ENCODE measurements around the gene PRDM15.

PRDM15 gene

DNA sequence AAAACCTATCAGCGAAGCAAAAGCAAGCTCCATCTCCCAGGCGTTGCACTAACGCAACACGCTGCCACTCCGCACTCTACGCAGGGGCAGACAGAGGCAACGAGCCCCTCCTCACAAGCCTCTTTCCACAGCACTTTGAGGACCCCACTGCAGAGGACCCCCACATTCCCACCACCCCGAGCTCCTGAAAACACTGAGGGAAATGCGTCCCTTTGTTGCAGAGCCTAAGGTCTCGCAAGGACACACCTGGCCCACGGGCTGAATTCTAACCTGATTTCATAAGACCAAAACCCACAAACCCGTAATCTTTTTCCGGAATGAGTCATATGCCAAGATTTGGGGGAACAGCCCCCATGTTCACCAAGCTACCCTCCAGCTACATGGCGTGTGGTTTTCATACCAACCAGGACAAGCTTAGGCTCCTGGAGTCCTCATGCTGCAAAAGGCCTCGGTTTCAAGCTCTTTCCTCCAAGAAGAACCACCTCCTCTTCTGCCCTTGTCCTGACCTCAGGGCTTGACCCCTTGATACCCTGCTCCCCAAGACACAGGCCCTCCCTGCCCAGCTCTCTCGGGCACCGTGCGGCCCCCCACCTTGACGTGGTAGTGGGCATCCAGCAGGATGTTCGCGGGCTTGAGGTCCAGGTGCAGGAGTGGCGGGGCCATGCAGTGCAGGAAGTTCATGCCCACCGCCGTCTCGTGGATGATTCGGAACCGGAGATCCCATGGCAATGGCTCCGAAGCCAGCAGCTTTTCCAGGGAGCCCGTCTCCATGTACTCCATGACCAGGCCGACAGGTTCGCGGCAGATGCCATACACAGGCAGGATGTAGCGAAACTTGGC lies 123.0 kb downstream of the PRDM15 start:
- no peak for TF ChIP-seq CTCF (conservative IDR thresholded peaks at IDR 0.05; ENCODE audit: low read depth, low read length)
- DNase-seq (ENCODE audit: low read depth), result no peak
- no peak overlapping the region for H3K4me3 ChIP-seq (ENCODE audit: low read depth, low read length)

DNA sequence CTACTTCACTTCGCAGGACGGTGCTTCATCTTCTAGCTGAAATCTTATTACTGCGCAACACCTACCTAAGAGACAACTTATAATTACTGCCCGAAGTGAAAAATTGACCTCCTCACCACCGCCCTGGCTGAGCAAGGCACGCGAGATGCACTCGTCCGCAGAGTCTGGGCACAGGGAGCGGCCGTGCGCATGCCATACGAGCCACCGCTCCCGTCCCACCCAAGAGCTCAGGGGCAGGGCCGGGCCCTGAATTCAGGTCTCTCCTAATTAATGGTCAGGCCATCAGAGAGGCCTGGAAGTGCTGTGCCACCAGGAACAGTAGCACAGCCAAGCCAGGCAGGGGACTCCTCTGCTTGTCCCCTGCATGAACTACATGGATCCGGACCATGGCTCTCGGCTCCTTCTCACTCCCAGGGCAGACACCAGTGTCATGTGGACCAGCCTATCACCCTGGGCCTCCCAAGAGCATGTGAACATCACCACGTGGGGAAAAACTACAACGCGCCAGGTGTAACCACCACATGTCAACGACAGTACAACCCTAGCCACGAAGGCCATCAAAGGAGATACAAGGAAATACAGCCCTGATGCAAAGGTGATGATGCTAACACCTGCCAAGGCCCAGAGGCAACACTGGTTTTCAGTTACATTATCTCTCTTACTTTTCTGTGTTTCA lies 123.7 kb downstream of the PRDM15 start:
- H3K4me3 ChIP-seq (ENCODE audit: low read depth, low read length), result no peak overlapping the region
- no peak for TF ChIP-seq CTCF (conservative IDR thresholded peaks at IDR 0.05; ENCODE audit: low read depth, low read length)
- DNase-seq (ENCODE audit: low read depth), result no peak

DNA sequence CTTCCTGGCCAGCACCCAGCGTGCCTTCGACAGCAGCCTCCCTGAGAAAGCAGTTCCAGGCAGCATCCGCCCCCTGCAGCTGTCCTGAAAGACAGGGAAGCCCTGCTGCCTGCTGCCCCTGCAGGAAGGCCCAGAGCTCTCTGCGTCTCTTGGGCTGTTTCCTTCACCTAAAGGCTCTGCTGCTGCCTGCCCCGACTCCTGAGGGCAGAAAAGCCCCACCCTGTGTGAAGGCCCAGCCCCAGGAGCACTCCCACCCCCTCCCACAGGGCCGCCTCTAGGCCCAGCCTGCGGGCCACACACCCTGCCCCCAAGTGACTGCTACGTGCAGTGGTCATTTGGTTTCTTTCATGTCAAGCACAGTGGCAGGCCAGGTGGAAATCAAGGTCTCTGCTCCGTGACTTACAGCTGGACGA lies 124.7 kb downstream of the PRDM15 start:
- TF ChIP-seq CTCF (conservative IDR thresholded peaks at IDR 0.05; ENCODE audit: low read depth, low read length), result no peak
- H3K4me3 ChIP-seq (ENCODE audit: low read depth, low read length), result no peak overlapping the region
- DNase-seq (ENCODE audit: low read depth), result no peak

GRCh38 chr21:41753006-41753898 lies 125.9 kb downstream of the PRDM15 start:
- no peak for TF ChIP-seq CTCF (conservative IDR thresholded peaks at IDR 0.05; ENCODE audit: low read depth, low read length)
- DNase-seq (ENCODE audit: low read depth), result no peak
- no peak overlapping the region for H3K4me3 ChIP-seq (ENCODE audit: low read depth, low read length)

- no peak overlapping the region for H3K4me3 ChIP-seq (ENCODE audit: low read depth, low read length)
- TF ChIP-seq CTCF (conservative IDR thresholded peaks at IDR 0.05; ENCODE audit: low read depth, low read length), result no peak
- DNase-seq (ENCODE audit: low read depth), result peak; percentile 17
Measured at GRCh38 chr21:41752231-41752681, 126.9 kb downstream of the PRDM15 start.

- TF ChIP-seq CTCF (conservative IDR thresholded peaks at IDR 0.05; ENCODE audit: low read depth, low read length), result no peak
- no peak for DNase-seq (ENCODE audit: low read depth)
- no peak overlapping the region for H3K4me3 ChIP-seq (ENCODE audit: low read depth, low read length)
Measured at GRCh38 chr21:41751611-41752011, 127.5 kb downstream of the PRDM15 start.
